Neural cell (in vitro differentiated cells): ENCODE results near the gene ADGRE3. TPM values are rescaled to one million over a fixed set of nuclear protein-coding genes. Genes with fewer than 3 reads are reported as not detected.

Source experiments
- H2AFZ ChIP-seq: fragments of 200-600, 300-800 bp; sonication (generic), shearing (Covaris generic); 2 replicates; pipeline ENCODE4 v1.6.0; 2014; ENCODE audit warnings: low read depth, mild to moderate bottlenecking, antibody characterized with exemption, low read length, moderate library complexity
- H3F3A ChIP-seq: fragments of 200-600 bp; shearing (Covaris generic); 2 replicates; pipeline ENCODE4 v1.6.1; 2016; ENCODE audit warnings: mild to moderate bottlenecking, moderate library complexity, mixed read lengths, antibody characterized with exemption, low read length; ENCODE audit not compliant: insufficient read depth, poor library complexity, severe bottlenecking
- H3K27ac ChIP-seq: fragments of 200-600, 300-800 bp; sonication (generic), shearing (Covaris generic); 2 replicates; pipeline ENCODE4 v1.5.1; 2014; ENCODE audit warnings: mild to moderate bottlenecking, low read length, moderate library complexity
- H3K27me3 ChIP-seq: fragments of 300-800, 200-600 bp; sonication (generic), shearing (Covaris generic); 2 replicates; pipeline ENCODE4 v1.6.0; 2014; ENCODE audit warnings: mild to moderate bottlenecking, low read depth, low read length, moderate library complexity; ENCODE audit not compliant: insufficient read depth
- H3K36me3 ChIP-seq: fragments of 300-800, 200-600 bp; sonication (generic), shearing (Covaris generic); 2 replicates; pipeline ENCODE4 v1.5.1; 2014; ENCODE audit warnings: mild to moderate bottlenecking, antibody characterized with exemption, low read length, moderate library complexity; ENCODE audit not compliant: insufficient read depth
- H3K4me2 ChIP-seq: fragments of 300-800, 200-600 bp; sonication (generic), shearing (Covaris generic); 2 replicates; pipeline ENCODE4 v1.6.0; 2014; ENCODE audit warnings: mild to moderate bottlenecking, low read length
- H3K4me3 ChIP-seq: fragments of 300-800, 200-600 bp; sonication (generic), shearing (Covaris generic); 2 replicates; pipeline ENCODE4 v1.5.1; 2014; ENCODE audit warnings: mild to moderate bottlenecking, low read length, moderate library complexity
- H3K79me2 ChIP-seq: fragments of 200-600 bp; shearing (Covaris generic); replicated peaks from 2 replicates; pipeline ENCODE4 v1.6.0; 2014; ENCODE audit warnings: mild to moderate bottlenecking, low read length, moderate library complexity; ENCODE audit not compliant: insufficient read depth
- H3K9ac ChIP-seq: fragments of 300-800, 200-600 bp; sonication (generic), shearing (Covaris generic); 2 replicates; pipeline ENCODE4 v1.6.1; 2016; ENCODE audit warnings: mild to moderate bottlenecking, low read length, mixed read lengths
- H3K9me2 ChIP-seq: fragments of 200-600 bp; shearing (Covaris generic); 2 replicates; pipeline ENCODE4 v1.6.1; 2016; ENCODE audit warnings: mild to moderate bottlenecking, low read length, mixed read lengths; ENCODE audit not compliant: insufficient read depth
- H3K9me3 ChIP-seq: fragments of 200-600, 300-800 bp; sonication (generic), shearing (Covaris generic); 2 replicates; pipeline ENCODE4 v1.6.1; 2016; ENCODE audit warnings: mild to moderate bottlenecking, mixed run types, low read length, moderate library complexity, mixed read lengths
- H4K20me1 ChIP-seq: fragments of 200-600 bp; shearing (Covaris generic); 2 replicates; pipeline ENCODE4 v1.6.1; 2016; ENCODE audit warnings: mild to moderate bottlenecking, mixed run types; ENCODE audit not compliant: insufficient read depth
- CTCF ChIP-seq: fragments of 450-650 bp; IDR thresholded peaks from 2 replicates; pipeline ENCODE4 v1.5.1; 2014; ENCODE audit warnings: antibody characterized with exemption, mild to moderate bottlenecking, moderate library complexity; ENCODE audit not compliant: poor library complexity, severe bottlenecking
- EP300 ChIP-seq: fragments of 450-650 bp; conservative IDR thresholded peaks from 2 replicates; pipeline ENCODE4 v1.6.1; 2014; ENCODE audit warnings: antibody characterized with exemption, mild to moderate bottlenecking, moderate library complexity; ENCODE audit not compliant: poor library complexity, severe bottlenecking
- EZH2 ChIP-seq: fragments of 200-600, 300-800 bp; shearing (Covaris generic), sonication (generic); IDR thresholded peaks from 2 replicates; pipeline ENCODE4 v1.6.1; 2014; ENCODE audit warnings: antibody characterized with exemption, low read length, borderline replicate concordance, mild to moderate bottlenecking; ENCODE audit not compliant: insufficient read depth, poor library complexity, severe bottlenecking
- MXI1 ChIP-seq: fragments of 450-650 bp; conservative IDR thresholded peaks from 2 replicates; pipeline ENCODE4 v1.6.1; 2014; ENCODE audit warnings: antibody characterized with exemption, mild to moderate bottlenecking; ENCODE audit not compliant: poor library complexity, severe bottlenecking
- POLR2AphosphoS5 ChIP-seq: IDR thresholded peaks from 2 replicates; pipeline ENCODE4 v1.6.1; 2012
- RAD21 ChIP-seq: fragments of 450-650 bp; conservative IDR thresholded peaks from 2 replicates; pipeline ENCODE4 v1.6.1; 2014; ENCODE audit warnings: antibody characterized with exemption, mild to moderate bottlenecking, moderate library complexity
- REST ChIP-seq: IDR thresholded peaks from 2 replicates; pipeline ENCODE4 v1.6.1; 2012; ENCODE audit warnings: borderline replicate concordance
- SMC3 ChIP-seq: fragments of 450-650 bp; conservative IDR thresholded peaks from 2 replicates; pipeline ENCODE4 v1.6.1; 2014; ENCODE audit warnings: antibody characterized with exemption, mild to moderate bottlenecking, moderate library complexity; ENCODE audit not compliant: poor library complexity
- TAF1 ChIP-seq: IDR thresholded peaks from 2 replicates; pipeline ENCODE4 v1.6.1; 2012; ENCODE audit warnings: low read depth
- polyA plus RNA-seq: library from polyadenylated mRNA; depleted of rRNA; stranded (reverse); fragments of >200 nt; gene quantifications from 2 replicates; pipeline ENCODE4 v1.2.3, GENCODE V29; 2014

The ADGRE3 gene
- polyA plus RNA-seq, 1 donor from 2014 or later = not detected

GRCh38 chr19:14715841-14716240 lies 41.2 kb upstream of the ADGRE3 start:
- H3K27me3 ChIP-seq = no peaks in the 10 kb centered on the region
- no peak overlapping the region for H2AFZ ChIP-seq
- H3K27ac ChIP-seq = no peak overlapping the region
- H3K36me3 ChIP-seq = peaks cover 54% of the 10 kb centered on the region
- H3K4me3 ChIP-seq = no peak overlapping the region
- no peak for TF ChIP-seq EP300
- no peak for TF ChIP-seq POLR2AphosphoS5
- no peak for TF ChIP-seq REST
- no peak for TF ChIP-seq MXI1
- TF ChIP-seq RAD21 = no peak
- TF ChIP-seq TAF1 = no peak
- TF ChIP-seq CTCF = no peak
- no peak for TF ChIP-seq SMC3
- TF ChIP-seq EZH2 = no peak
- no peaks in the 10 kb centered on the region for H3F3A ChIP-seq
- H4K20me1 ChIP-seq = no peaks in the 10 kb centered on the region
- H3K9ac ChIP-seq = no peak overlapping the region
- H3K4me2 ChIP-seq = no peak overlapping the region
- H3K9me2 ChIP-seq = no peaks in the 10 kb centered on the region
- peaks cover 28% of the 10 kb centered on the region for H3K9me3 ChIP-seq
- H3K79me2 ChIP-seq = no peaks in the 10 kb centered on the region

- Histone ChIP-seq H3K36me3 (peaks cover 24% of the 10 kb centered on the region), H3K9me2 (no peaks in the 10 kb centered on the region), H3F3A (no peaks in the 10 kb centered on the region), H3K27me3 (no peaks in the 10 kb centered on the region), H2AFZ (no peak overlapping the region), H3K79me2 (no peaks in the 10 kb centered on the region), H3K9me3 (no peaks in the 10 kb centered on the region), H3K4me2 (no peak overlapping the region), H4K20me1 (no peaks in the 10 kb centered on the region), H3K9ac (no peak overlapping the region), H3K27ac (no peak overlapping the region), H3K4me3 (no peak overlapping the region)
- no peak for TF ChIP-seq EZH2
- no peak for TF ChIP-seq REST
- no peak for TF ChIP-seq SMC3
- TF ChIP-seq TAF1 = no peak
- no peak for TF ChIP-seq CTCF
- no peak for TF ChIP-seq EP300
- TF ChIP-seq POLR2AphosphoS5 = no peak
- no peak for TF ChIP-seq MXI1
- TF ChIP-seq RAD21 = no peak
Measured at GRCh38 chr19:14704450-14704849, 29.8 kb upstream of the ADGRE3 start.
